Subcutaneous adipose tissue (tissue), 4 donors: ENCODE results near the gene CAPS. TPM values are rescaled to one million over a fixed set of nuclear protein-coding genes. Genes with fewer than 3 reads are reported as not detected.

Experiments used
- CTCF ChIP-seq: fragments of 450-650 bp; IDR thresholded peaks from one replicate; pipeline ENCODE4 v1.5.1; 2016; ENCODE audit warnings: low read depth, mild to moderate bottlenecking, control low read depth, antibody characterized with exemption, moderate library complexity
- total RNA-seq, 4 donors: library from RNA; depleted of rRNA; stranded (reverse); fragments of >200 nt; gene quantifications; one replicate each; pipeline ENCODE4 v1.1.0, GENCODE V29; 2016

CAPS gene
- total RNA-seq, 4 donors from 2014 or later: 1.5 to 13.4 (median 6.6) TPM

- TF ChIP-seq CTCF: no peak
Observed at GRCh38 chr19:5917431-5918107, 3.5 kb downstream of the CAPS start.

- no peak for TF ChIP-seq CTCF
Observed at GRCh38 chr19:5918463-5919079, 4.5 kb downstream of the CAPS start.

- TF ChIP-seq CTCF: no peak
Observed at GRCh38 chr19:5921516-5922160, 7.6 kb downstream of the CAPS start.

GRCh38 chr19:5922161-5922545 lies 8.1 kb downstream of the CAPS start:
- no peak for TF ChIP-seq CTCF

- no peak for TF ChIP-seq CTCF
Observed at GRCh38 chr19:5923356-5923755, 9.3 kb downstream of the CAPS start.

GRCh38 chr19:5925830-5926427 lies 11.9 kb downstream of the CAPS start:
- TF ChIP-seq CTCF: no peak
